ENCODE results near the gene ATP2B3. TPM values are rescaled to one million over a fixed set of nuclear protein-coding genes. Genes with fewer than 3 reads are reported as not detected.

Gene ATP2B3
- total RNA-seq, 1 donor from 2014 or later: not detected

GRCh38 chrX:153530411-153531129 is 13.1 kb downstream of the ATP2B3 start:
- no peak for DNase-seq (ENCODE audit: low spot score)

GRCh38 chrX:153533091-153533490 is 15.6 kb downstream of the ATP2B3 start:
- DNase-seq (ENCODE audit: low spot score): no peak

- DNase-seq (ENCODE audit: low spot score): no peak
Measured at GRCh38 chrX:153537080-153537479, 19.6 kb downstream of the ATP2B3 start.

DNA sequence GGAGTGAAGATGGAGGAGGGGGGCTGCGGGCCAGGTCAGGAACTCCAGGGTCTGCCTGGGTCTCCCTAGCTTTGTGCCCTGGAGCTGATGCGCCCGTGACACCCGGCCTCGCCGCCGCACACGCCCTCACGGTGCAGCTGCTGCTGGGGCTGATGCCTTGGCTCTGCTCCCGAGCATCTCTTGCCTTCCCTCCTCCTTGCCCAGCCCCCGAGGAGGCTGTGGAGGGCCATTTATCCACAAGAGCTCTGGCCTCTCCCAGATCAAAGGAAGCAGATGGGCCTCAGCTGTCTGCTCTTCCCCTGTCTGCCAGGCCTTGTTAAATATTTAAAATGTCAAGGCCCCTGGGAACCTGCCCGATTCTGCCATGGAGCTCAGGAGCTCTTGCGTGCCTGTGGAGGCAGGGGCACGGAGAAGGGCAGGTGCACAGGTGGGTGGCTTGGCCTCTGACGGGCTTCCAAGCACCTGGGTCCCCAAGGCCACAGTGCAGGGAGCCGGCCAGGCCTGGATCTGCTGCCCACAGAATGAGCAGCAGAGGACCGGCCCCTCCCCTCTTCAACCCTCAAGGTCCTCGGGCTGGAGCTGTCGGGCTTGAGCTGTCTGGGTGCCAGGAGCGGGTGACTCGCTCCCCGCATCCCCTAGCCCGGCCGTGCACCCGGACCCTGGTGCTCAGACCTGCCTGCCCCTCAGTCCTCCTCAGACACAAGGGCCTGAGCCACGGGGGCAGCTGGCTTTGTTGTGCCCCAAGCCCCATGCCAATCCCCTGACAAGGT is 20.3 kb downstream of the ATP2B3 start:
- no peak for DNase-seq (ENCODE audit: low spot score)

GRCh38 chrX:153538424-153538823 is 21.0 kb downstream of the ATP2B3 start:
- DNase-seq (ENCODE audit: low spot score): no peak

- no peak for DNase-seq (ENCODE audit: low spot score)
Measured at GRCh38 chrX:153539171-153539978, 21.9 kb downstream of the ATP2B3 start.

GRCh38 chrX:153539979-153540358 is 22.5 kb downstream of the ATP2B3 start:
- DNase-seq (ENCODE audit: low spot score): no peak

DNA sequence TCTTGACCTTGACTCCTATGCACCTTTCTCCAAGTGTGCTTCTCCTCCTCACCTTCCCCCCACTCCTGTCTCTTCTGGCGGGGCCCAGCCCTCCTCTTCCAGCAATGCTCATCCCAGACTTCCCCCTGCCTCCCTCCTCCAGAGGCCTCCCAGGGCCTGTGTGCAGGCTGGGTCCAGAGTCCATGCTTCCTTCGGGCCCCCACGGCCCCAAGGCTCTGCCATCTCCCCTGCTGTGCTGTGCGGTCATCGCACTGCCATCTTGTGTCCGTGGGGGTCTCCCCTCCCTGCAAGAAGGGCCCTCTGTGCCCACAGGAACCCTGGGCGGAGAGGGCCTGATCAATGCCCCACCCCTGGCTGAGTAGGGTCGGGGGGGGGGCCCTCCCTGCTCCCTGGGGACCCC is 27.3 kb downstream of the ATP2B3 start:
- DNase-seq (ENCODE audit: low spot score): no peak

DNA sequence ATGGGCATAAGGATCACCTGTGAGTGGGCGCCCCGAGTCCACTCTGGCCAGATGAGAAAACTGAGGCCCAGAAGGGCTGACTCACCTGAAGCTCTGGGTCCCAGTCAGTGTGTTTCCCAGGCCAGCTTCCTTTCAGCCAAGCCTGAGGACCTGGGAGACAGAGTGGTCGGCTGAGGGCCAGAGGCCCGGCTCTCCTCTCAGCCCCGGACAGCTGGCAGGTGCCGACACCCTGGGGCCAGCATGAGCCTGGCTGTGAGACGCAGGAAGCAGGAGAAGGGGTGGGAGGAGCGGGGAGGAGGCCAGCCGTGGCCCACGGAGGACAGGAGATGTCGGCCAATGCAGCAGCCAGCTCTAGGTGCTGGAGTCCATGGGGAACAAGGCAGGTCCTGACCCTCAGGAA is 28.9 kb downstream of the ATP2B3 start:
- DNase-seq (ENCODE audit: low spot score): no peak

GRCh38 chrX:153547195-153547594 is 29.8 kb downstream of the ATP2B3 start:
- no peak for DNase-seq (ENCODE audit: low spot score)

- no peak for DNase-seq (ENCODE audit: low spot score)
Measured at GRCh38 chrX:153549231-153549630, 31.8 kb downstream of the ATP2B3 start.

DNA sequence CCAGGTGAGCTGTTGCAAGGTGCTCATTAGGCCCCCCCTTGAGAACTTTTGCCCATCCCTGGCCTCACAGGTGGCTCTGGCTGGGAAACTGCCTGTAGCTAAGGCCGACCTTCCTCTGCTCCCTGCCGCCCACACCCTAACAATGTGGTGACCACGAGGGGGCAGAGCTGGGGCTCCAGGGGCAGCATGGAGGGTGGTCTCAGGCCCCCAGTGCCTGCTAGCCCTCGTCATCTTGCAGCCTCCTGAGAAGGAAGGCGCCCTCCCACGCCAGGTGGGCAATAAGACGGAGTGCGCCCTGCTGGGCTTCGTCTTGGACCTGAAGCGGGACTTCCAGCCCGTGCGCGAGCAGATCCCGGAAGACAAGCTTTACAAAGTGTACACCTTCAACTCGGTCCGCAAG is 32.4 kb downstream of the ATP2B3 start:
- DNase-seq (ENCODE audit: low spot score): no peak

GRCh38 chrX:153551135-153551534 is 33.7 kb downstream of the ATP2B3 start:
- DNase-seq (ENCODE audit: low spot score): no peak

GRCh38 chrX:153554519-153555167 is 37.2 kb downstream of the ATP2B3 start:
- no peak for DNase-seq (ENCODE audit: low spot score)

- no peak for DNase-seq (ENCODE audit: low spot score)
Measured at GRCh38 chrX:153556767-153557166, 39.3 kb downstream of the ATP2B3 start.

DNA sequence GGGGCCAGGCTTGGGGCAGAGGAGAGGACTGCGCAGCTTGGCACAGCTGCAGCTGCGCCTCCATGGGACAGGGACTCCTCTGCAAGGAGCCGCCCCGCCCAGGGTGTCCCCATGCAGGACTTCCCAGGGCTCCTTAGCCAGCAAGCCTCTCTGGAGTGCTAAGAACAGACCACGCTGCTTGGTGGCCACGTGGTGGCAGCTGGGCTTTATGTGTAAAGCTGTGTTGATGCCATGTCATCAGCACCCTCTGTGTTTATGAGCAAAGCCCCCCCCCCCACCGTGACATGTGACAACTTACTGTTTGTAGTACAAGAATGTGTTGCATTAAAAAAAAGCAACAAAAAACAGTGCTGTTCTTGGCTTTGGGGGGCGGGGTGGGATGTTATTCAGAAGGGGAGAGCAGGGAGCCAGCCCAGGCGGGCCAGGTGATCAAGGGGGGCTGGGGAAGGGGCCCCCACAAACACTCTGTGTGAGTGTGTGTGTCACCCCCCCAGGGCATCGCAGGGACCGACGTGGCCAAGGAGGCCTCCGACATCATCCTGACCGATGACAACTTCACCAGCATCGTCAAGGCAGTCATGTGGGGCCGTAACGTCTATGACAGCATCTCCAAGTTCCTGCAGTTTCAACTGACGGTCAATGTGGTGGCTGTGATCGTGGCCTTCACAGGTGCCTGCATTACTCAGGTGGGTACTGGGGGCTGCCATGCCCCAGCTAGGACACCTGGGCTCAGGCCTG is 40.3 kb downstream of the ATP2B3 start:
- DNase-seq (ENCODE audit: low spot score): no peak

GRCh38 chrX:153560000-153560399 is 42.6 kb downstream of the ATP2B3 start:
- DNase-seq (ENCODE audit: low spot score): no peak

- DNase-seq (ENCODE audit: low spot score): no peak
Measured at GRCh38 chrX:153560466-153560865, 43.0 kb downstream of the ATP2B3 start.

- DNase-seq (ENCODE audit: low spot score): no peak
Measured at GRCh38 chrX:153561337-153561736, 43.9 kb downstream of the ATP2B3 start.

- DNase-seq (ENCODE audit: low spot score): no peak
Measured at GRCh38 chrX:153562546-153562945, 45.1 kb downstream of the ATP2B3 start.
